ENCODE results near the gene GEN1.

Gene GEN1

DNA sequence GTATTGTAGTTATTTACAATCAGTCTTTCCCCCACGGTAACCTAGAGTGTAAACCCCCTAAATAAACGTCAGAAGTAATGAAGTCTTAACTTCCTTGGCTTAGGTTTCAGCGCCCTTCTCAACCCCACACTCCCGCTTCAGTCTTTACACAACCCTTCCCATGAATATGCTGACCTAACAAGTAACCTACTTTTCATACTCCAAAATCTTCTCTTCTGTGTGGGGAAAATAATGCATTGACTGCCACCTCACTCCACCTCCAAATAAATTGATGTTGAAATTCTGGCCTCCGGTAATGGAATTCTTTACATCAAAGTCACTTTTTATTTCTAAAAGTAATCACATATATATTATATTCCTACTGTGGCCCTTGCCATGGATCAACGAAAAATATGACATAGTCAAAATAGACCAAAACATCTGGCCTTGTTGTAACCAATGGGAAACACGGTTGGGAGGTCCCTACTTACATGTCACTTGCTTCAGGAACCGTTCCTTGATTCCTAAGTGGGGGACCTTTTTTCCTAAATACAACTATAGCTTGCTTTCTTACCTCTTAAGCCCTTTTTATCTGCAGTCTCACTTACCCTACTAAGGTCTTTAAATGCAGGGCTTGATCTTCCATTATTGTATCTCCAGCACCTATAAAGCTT, 961 bp downstream of the GEN1 start:
- no peak for DNase-seq

GRCh38 chr2:17756668-17757067, 2.7 kb downstream of the GEN1 start:
- DNase-seq, result no peak

DNA sequence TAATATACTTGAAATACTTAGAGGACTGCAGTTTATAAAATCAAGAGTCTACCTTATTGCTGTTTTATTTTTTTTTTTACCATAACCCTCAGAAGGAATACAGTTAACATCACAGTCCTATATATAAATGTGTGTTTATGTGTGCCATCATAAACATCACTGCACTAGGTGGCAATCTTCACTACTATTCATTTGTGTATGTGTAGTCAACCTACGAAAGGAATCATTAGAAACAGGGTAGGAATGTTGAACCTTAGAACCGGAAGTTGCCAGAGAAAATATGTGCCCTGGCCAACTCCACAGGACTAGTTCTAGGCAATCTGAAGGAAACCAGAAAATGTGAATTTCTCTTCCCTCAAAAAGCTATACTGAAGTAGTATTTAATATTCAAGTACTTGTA, 3.4 kb downstream of the GEN1 start:
- no peak for DNase-seq

DNA sequence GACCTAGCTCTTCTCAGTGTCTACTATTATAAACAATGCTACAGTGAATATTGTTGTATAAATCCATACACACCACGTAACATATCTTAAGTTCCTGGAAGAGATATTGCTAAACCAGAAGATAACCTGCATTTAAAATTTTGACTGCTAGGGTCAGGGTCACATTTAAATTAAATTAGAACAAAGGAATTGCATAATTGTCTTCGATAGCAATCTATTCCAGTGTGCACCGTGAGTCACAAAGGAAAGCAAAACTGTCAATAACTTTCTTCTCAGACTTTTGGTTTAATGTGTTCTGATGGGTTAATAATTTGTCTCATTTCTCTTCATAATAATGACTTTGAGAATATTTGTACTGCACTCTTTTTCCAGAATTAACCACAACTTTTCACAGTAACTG, 4.2 kb downstream of the GEN1 start:
- no peak for DNase-seq

DNA sequence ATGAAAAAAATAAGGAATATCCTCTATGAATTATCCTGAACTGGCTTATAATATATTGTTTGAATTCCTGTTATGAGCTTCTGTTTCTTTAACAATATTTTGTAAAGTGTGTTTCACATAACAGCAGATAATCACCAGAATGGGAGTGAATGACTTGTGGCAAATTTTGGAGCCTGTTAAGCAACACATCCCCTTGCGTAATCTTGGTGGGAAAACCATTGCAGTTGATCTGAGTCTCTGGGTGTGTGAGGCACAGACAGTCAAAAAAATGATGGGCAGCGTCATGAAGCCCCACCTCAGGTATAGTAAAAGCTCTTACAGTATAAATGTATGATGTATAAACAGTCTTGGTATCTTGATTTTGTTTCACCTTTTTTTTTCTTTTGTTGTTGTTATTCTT, 5.9 kb downstream of the GEN1 start:
- DNase-seq, result no peak

DNA sequence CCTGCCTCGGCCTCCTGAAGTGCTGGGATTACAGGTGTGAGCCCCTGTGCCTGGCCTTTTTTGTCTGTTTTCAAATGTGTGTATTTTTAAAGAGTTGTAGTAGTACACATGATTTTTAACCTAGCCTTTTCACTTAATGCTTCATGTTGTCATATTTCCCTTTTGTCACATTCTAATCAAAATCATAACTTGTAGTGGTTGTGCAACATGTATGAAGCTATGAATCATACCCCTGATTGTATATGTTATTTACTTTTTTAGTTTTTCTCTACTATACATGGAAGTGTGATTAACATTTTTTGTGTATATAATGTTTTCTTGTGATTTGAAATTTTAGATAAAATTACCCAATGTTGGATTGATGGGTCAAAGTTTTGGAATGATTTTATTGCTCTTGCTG, 8.5 kb downstream of the GEN1 start:
- DNase-seq, result no peak

- DNase-seq, result no peak
Measured at GRCh38 chr2:17763641-17764333, 9.8 kb downstream of the GEN1 start.

- no peak for DNase-seq
Measured at GRCh38 chr2:17765398-17765797, 11.5 kb downstream of the GEN1 start.

GRCh38 chr2:17768894-17769293, 15.0 kb downstream of the GEN1 start:
- DNase-seq, result no peak

GRCh38 chr2:17771956-17772355, 18.0 kb downstream of the GEN1 start:
- DNase-seq, result no peak

DNA sequence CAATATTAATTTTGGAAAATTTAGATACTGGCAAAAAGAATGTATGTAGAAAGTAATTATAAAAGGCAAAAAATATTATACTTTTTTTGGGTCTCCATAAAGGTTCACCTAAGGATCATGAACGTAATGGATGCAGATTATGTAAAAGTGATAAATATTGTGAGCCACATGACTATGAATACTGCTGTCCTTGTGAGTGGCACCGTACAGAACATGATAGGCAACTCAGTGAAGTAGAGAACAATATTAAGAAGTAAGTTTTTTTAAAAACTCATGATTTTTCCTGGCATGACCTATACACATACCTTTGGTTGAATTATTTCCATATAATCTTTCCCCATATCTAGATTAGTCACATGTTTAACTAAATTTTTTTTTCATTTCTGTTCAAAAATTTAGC, 18.6 kb downstream of the GEN1 start:
- DNase-seq, result no peak

DNA sequence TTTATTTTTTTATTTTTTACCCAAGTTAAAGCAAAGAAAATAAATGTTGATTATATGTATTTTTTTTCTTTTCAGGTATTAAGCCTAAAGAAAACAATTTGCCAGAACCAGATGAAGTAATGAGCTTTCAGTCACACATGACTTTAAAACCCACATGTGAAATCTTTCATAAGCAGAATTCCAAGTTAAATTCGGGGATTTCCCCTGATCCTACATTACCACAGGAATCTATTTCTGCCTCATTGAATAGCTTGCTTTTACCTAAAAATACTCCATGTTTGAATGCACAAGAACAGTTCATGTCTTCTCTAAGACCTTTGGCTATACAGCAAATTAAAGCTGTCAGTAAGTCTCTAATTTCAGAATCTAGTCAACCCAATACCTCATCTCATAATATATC, 26.6 kb downstream of the GEN1 start:
- DNase-seq, result no peak

DNA sequence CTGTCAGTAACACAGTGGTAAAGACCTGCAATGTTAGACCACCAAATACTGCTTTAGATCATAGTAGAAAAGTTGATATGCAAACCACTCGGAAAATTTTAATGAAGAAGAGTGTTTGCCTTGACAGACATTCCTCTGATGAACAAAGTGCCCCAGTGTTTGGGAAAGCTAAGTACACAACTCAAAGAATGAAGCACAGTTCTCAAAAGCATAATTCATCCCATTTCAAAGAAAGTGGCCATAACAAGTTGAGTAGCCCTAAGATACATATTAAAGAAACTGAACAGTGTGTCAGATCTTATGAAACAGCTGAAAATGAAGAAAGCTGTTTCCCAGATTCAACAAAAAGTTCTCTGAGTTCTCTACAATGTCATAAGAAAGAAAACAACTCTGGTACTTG, 27.5 kb downstream of the GEN1 start:
- DNase-seq, result no peak

DNA sequence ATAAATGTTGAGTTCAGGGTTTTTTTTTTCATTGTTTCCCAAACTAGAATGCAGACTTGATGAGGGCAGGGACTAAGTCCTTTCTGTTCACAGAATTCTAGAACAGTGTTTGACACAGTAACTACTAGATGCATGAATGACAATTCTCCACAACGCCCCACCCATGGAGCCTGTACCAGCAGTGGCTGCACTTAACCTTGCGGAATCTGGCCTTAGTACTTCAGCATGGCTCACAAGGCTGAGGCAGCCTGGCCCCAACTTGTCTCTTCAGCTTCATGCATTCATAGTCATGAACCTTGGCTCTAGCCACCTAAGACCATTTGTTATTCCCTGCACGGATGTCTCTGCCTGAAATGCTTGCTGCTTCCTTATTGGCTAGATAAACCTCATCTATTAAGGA, 32.8 kb downstream of the GEN1 start:
- no peak for DNase-seq

GRCh38 chr2:17788773-17789172, 34.8 kb downstream of the GEN1 start:
- DNase-seq, result no peak

- DNase-seq, result no peak
Measured at GRCh38 chr2:17790536-17790935, 36.6 kb downstream of the GEN1 start.

- no peak for DNase-seq
Measured at GRCh38 chr2:17791121-17791816, 37.3 kb downstream of the GEN1 start.

- no peak for DNase-seq
Measured at GRCh38 chr2:17791817-17792130, 37.8 kb downstream of the GEN1 start.

DNA sequence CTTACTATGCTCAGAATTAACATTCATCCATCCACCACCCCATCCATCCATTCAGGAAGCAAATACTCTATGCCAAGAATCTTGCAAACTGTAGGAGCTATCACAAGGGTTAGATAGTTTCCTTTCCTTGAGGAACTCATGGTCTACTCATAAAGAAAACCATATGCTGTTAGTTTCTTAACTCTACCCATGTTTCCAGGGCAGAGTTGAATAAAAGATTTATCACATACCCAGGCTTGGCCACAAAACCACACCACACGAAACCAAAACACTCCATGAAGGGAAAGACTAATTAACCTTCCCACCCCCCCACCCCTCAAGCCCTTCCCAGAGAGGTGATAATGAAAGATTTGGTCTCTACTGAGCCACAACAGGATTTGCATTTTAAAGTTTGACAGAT, 38.6 kb downstream of the GEN1 start:
- no peak for DNase-seq

- no peak for DNase-seq
Measured at GRCh38 chr2:17793296-17793695, 39.4 kb downstream of the GEN1 start.

GRCh38 chr2:17793803-17794354, 39.9 kb downstream of the GEN1 start:
- no peak for DNase-seq

DNA sequence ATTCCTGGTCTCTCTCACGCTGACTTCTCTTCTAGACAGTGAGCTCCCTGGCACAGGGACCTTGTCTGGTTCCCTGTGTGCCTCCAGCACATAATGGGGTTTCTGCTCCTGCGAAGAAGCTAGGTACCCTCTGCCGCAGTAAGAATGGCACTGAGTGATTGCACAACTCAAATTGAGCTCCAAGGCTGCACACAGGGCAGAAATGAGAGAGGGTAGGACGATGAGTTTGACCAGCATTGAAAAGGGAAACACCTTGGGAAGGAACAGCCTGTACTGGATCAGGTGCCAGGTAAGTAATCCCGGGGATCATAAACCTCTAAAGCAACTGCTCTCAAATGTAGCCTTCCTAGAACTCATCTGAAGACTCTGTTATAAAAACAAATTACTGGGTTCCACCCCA, 41.4 kb downstream of the GEN1 start:
- no peak for DNase-seq

GRCh38 chr2:17798338-17798737, 44.4 kb downstream of the GEN1 start:
- DNase-seq, result no peak

All from activated CD4-positive, alpha-beta T cell treated with anti-CD3 and anti-CD28 coated beads for 1 hour (primary cell).